Measurements from ENCODE around the gene IFITM2.

DNA sequence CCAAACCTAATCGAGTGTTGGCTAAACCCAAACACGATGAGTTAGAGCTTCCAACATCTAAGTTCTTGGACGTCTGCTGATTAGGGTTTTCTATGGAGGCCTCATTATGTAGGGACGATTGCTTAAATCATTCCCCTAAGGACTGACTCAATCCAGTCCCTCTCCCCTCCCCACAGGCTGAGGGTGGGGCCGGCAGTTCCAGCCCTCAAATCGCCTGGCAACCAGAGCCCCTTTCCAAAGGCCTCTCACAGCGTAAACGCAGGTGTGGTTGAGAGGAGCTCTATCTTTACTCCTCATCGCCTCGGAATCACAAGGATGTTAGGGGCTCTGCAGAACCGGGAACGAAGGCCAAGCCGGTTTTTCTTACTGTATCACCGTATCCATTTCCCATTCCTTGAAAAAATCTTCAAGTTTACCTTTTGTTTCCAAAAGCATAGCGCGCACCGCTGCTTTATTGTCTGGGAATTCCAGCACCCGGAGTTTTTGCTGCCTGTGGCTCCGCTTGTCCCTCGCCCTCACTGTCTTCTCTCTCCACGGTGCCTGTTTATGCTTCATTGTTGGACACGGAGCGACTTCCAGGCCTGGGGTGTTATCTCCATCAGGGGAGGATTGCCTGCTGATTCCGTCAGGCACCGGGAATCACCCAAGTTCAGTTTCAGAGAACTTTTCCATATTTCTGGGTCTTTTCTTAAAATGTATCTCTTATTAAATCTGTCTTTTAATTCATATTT lies 26.8 kb downstream of the IFITM2 start:
- TF ChIP-seq, protein P1, sequence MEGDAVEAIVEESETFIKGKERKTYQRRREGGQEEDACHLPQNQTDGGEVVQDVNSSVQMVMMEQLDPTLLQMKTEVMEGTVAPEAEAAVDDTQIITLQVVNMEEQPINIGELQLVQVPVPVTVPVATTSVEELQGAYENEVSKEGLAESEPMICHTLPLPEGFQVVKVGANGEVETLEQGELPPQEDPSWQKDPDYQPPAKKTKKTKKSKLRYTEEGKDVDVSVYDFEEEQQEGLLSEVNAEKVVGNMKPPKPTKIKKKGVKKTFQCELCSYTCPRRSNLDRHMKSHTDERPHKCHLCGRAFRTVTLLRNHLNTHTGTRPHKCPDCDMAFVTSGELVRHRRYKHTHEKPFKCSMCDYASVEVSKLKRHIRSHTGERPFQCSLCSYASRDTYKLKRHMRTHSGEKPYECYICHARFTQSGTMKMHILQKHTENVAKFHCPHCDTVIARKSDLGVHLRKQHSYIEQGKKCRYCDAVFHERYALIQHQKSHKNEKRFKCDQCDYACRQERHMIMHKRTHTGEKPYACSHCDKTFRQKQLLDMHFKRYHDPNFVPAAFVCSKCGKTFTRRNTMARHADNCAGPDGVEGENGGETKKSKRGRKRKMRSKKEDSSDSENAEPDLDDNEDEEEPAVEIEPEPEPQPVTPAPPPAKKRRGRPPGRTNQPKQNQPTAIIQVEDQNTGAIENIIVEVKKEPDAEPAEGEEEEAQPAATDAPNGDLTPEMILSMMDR (IDR thresholded peaks at IDR 0.05) = no peak
- no peak for TF ChIP-seq POLR2A (IDR thresholded peaks at IDR 0.05)
